ENCODE data around the gene MSI2. TPM values are rescaled to one million over a fixed set of nuclear protein-coding genes. Genes with fewer than 3 reads are reported as not detected.

Gene MSI2
- total RNA-seq, 1 donor from 2014 or later = 144 TPM

DNA sequence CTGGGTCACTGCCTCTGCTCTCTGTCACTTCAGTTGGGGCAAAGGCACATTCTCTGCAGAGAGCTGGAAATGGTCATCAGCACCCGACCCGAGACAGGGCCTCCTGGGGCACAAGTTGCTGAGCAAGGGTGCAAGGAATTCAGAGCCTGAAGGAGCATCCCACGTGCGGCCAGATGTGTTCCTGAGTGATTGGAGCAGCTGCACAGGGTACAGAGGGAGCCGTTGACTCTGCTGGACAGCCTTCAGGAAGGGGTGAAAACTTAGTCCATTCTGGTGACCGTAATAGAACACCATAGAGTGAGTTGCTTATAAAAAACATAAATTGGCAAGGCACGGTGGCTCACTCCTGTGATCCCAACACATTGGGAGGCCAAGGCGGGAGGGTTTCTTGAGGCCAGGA lies 382.0 kb downstream of the MSI2 start:
- H3K36me3 Mint-ChIP-seq = peaks cover 22% of the 10 kb centered on the region

DNA sequence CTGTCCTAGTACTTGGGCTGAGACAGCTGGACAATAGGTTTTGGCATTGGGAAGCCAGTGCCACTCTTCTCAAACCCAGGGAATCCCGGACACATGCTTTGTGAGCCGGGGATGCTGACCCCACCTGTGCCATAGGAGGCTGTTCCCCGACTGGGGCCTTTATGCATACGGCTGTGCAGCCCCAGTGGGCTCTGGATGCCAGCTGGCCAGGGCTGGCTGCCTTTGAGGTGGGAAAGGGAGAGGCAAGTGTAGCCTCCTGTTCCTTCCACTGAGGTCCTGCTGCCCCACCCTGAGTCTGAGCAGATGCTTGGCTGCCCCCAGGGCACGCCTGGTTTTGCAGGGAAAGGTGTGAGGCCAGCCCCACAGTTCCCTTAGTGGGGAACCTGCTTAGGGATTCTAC lies 383.1 kb downstream of the MSI2 start:
- TF ChIP-seq, protein P1, sequence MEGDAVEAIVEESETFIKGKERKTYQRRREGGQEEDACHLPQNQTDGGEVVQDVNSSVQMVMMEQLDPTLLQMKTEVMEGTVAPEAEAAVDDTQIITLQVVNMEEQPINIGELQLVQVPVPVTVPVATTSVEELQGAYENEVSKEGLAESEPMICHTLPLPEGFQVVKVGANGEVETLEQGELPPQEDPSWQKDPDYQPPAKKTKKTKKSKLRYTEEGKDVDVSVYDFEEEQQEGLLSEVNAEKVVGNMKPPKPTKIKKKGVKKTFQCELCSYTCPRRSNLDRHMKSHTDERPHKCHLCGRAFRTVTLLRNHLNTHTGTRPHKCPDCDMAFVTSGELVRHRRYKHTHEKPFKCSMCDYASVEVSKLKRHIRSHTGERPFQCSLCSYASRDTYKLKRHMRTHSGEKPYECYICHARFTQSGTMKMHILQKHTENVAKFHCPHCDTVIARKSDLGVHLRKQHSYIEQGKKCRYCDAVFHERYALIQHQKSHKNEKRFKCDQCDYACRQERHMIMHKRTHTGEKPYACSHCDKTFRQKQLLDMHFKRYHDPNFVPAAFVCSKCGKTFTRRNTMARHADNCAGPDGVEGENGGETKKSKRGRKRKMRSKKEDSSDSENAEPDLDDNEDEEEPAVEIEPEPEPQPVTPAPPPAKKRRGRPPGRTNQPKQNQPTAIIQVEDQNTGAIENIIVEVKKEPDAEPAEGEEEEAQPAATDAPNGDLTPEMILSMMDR (IDR thresholded peaks at IDR 0.05; ENCODE audit: unreplicated experiment) = no peak

More for the DNA sequence above, 382.0 kb downstream of the MSI2 start:
- no peak overlapping the region for H3K27ac Mint-ChIP-seq
- TF ChIP-seq, protein P1 (IDR thresholded peaks at IDR 0.05; ENCODE audit: unreplicated experiment) = no peak
- H3K4me3 Mint-ChIP-seq = no peak overlapping the region
- no peak for DNase-seq (ENCODE audit: low spot score in 2 of 2, unreplicated experiment in 2 of 2)
- H3K27me3 Mint-ChIP-seq (ENCODE audit: low read depth) = no peaks in the 10 kb centered on the region
- H3K4me1 Mint-ChIP-seq = peaks cover 10% of the 10 kb centered on the region
- H3K9me3 Mint-ChIP-seq = peaks cover 6% of the 10 kb centered on the region

DNA sequence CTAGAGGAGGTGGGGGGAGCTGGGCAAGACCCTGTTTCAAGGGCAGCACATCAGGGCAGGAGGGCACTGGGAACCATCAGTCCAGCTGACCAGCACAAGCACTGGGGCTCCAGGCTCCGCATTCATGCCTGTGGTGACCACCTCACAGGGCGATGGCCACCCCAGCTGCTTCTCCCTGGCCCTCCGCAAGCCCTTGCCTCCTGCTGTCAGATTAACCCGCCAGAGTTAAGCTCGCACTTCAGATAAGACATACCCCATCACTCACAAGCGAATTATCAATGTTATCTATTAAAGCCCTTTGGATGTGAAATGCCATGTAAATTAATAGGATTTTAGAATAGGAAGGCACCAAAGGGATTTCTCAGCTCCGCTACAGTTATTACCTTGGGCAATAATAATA lies 383.8 kb downstream of the MSI2 start:
- no peaks in the 10 kb centered on the region for H3K9me3 Mint-ChIP-seq
- TF ChIP-seq, protein P1 (IDR thresholded peaks at IDR 0.05; ENCODE audit: unreplicated experiment) = no peak
- DNase-seq (ENCODE audit: low spot score in 2 of 2, unreplicated experiment in 2 of 2) = no peak
- H3K36me3 Mint-ChIP-seq = peaks cover 9% of the 10 kb centered on the region
- H3K4me3 Mint-ChIP-seq = no peak overlapping the region
- peaks cover 10% of the 10 kb centered on the region for H3K4me1 Mint-ChIP-seq
- no peak overlapping the region for H3K27ac Mint-ChIP-seq
- H3K27me3 Mint-ChIP-seq (ENCODE audit: low read depth) = no peaks in the 10 kb centered on the region

More for the DNA sequence above, 383.1 kb downstream of the MSI2 start:
- Mint-ChIP-seq H3K27ac (no peak overlapping the region), H3K4me3 (no peak overlapping the region), H3K4me1 (peaks cover 10% of the 10 kb centered on the region), H3K36me3 (peaks cover 15% of the 10 kb centered on the region), H3K9me3 (peaks cover 5% of the 10 kb centered on the region), H3K27me3 (ENCODE audit: low read depth) (no peaks in the 10 kb centered on the region)
- no peak for DNase-seq (ENCODE audit: low spot score in 2 of 2, unreplicated experiment in 2 of 2)

DNA sequence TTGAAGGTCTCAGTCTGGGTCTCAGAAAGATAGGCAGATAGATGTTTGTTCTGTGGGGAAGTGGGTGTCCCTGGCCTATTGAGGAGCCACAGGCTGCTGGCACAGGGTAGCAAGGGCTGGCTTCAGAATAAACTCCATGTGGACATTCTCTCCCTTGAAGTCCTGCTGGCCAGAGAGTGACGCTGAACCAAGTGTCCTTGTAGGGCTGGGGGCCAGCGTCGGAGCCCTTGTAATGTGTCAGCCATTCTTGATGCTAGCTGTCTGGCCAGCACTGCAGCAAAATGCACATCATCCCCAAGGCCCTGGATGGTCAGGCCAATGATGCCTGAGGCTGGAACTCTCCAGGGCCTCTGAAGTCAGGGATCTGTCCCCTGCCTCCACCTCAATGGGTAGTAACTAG lies 385.4 kb downstream of the MSI2 start:
- no peaks in the 10 kb centered on the region for H3K9me3 Mint-ChIP-seq
- H3K4me1 Mint-ChIP-seq = peaks cover 2% of the 10 kb centered on the region
- no peak for DNase-seq (ENCODE audit: low spot score in 2 of 2, unreplicated experiment in 2 of 2)
- TF ChIP-seq, protein P1 (IDR thresholded peaks at IDR 0.05; ENCODE audit: unreplicated experiment) = no peak
- peaks cover 9% of the 10 kb centered on the region for H3K36me3 Mint-ChIP-seq
- no peaks in the 10 kb centered on the region for H3K27me3 Mint-ChIP-seq (ENCODE audit: low read depth)
- no peak overlapping the region for H3K4me3 Mint-ChIP-seq
- no peak overlapping the region for H3K27ac Mint-ChIP-seq

DNA sequence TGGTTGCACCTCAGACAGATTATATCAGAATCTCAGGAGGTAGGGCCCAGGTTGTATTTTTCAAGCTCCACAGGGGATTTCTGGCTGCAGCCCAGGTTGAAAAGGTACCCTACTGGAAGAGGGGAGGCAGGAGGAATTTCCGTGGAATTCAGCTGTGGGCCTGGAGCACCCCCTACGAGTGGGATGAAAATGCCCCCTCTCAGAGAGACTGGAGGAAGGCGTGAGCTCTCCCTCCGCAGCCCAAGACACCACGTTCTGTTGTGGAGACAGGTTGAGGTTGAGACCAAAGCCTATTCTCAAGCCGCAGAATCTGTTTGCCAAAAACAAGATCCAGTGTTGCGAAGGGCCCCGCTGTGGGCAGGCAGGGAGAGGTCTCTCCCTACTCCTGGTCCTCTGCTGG lies 386.7 kb downstream of the MSI2 start:
- no peak overlapping the region for H3K4me3 Mint-ChIP-seq
- no peak for DNase-seq (ENCODE audit: low spot score in 2 of 2, unreplicated experiment in 2 of 2)
- H3K36me3 Mint-ChIP-seq = peaks cover 6% of the 10 kb centered on the region
- no peak overlapping the region for H3K27ac Mint-ChIP-seq
- H3K27me3 Mint-ChIP-seq (ENCODE audit: low read depth) = no peaks in the 10 kb centered on the region
- no peaks in the 10 kb centered on the region for H3K9me3 Mint-ChIP-seq
- no peaks in the 10 kb centered on the region for H3K4me1 Mint-ChIP-seq
- TF ChIP-seq, protein P1 (IDR thresholded peaks at IDR 0.05; ENCODE audit: unreplicated experiment) = no peak

DNA sequence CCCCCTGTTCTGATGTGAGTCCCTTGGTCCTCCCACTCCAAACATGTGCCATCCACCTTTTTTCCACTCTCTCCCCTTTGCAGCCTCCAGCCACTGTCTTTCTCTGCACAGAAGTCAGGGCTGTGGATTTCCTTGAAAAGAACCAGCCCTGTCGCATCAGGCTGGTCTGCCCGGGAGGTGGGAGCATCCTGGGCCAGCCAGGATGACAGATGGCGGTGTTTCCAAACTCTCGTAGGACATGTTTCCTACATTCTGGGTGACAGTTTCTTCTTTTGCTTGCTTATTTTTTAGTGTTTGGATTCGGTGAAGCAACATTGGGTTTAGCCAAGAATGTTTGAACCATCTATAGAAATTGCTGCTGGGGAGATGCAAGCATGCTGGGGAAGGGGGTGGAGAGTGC lies 388.0 kb downstream of the MSI2 start:
- Mint-ChIP-seq H3K27ac (no peak overlapping the region), H3K9me3 (no peaks in the 10 kb centered on the region), H3K4me1 (no peaks in the 10 kb centered on the region), H3K36me3 (peaks cover 4% of the 10 kb centered on the region), H3K4me3 (no peak overlapping the region), H3K27me3 (ENCODE audit: low read depth) (no peaks in the 10 kb centered on the region)
- no peak for DNase-seq (ENCODE audit: low spot score in 2 of 2, unreplicated experiment in 2 of 2)
- TF ChIP-seq, protein P1 (IDR thresholded peaks at IDR 0.05; ENCODE audit: unreplicated experiment) = no peak

All from mesothelial cell of epicardium (in vitro differentiated cells).